Measurements from ENCODE around the gene TMEM39B.
A peak's percentile ranks its signal among the peaks of the same experiment; 100 is the strongest.

TMEM39B gene

DNA sequence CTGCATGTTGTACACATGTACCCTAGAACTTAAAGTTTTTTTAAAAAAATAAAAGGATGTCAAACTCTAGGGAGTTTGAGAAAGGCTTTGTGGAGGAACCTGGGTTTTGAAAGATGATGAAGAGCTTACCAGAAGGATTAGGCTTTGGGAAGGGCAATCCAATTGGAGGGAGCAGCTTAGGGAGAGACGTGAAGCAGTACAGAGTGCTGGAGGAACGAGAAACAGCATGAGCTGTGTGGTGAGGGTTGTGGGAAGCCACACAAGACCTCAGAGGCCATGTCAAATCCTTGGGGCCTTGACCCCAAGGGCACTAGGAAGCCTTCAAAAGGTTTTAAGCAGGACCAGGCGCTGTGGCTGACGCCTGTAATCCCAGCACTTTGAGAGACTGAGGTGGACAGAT, 26.7 kb downstream of the TMEM39B start:
- in situ Hi-C loops (cut with MboI; ENCODE audit: low pct_unique_long_range_greater_than_20kb, low sequenced_read_pairs, unreplicated experiment) = no loop called here
- TF ChIP-seq, protein P1, sequence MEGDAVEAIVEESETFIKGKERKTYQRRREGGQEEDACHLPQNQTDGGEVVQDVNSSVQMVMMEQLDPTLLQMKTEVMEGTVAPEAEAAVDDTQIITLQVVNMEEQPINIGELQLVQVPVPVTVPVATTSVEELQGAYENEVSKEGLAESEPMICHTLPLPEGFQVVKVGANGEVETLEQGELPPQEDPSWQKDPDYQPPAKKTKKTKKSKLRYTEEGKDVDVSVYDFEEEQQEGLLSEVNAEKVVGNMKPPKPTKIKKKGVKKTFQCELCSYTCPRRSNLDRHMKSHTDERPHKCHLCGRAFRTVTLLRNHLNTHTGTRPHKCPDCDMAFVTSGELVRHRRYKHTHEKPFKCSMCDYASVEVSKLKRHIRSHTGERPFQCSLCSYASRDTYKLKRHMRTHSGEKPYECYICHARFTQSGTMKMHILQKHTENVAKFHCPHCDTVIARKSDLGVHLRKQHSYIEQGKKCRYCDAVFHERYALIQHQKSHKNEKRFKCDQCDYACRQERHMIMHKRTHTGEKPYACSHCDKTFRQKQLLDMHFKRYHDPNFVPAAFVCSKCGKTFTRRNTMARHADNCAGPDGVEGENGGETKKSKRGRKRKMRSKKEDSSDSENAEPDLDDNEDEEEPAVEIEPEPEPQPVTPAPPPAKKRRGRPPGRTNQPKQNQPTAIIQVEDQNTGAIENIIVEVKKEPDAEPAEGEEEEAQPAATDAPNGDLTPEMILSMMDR (IDR thresholded peaks at IDR 0.05; ENCODE audit: extremely low read depth, insufficient read depth, missing control alignments) = no peak
- DNase-seq (ENCODE audit: low spot score) = peak; percentile 2

DNA sequence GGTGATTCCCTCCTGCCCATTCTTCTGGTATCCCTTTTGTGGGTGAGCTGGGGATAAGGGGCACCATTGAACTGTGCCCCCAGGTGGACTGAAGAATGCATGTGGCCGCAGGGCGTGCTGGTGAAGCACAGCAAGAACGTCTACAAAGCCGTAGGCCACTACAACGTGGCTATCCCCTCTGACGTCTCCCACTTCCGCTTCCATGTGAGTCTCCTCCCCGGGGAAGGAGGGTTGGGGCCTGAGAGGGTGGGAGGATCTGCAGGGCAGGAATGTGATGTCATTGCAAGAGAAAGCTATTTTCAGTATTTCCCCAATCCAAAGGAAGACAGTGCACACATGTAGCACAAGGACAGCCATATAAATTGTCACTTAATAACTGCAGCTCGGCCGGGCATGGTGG, 27.6 kb downstream of the TMEM39B start:
- no peak for DNase-seq (ENCODE audit: low spot score)
- TF ChIP-seq, protein P1 (IDR thresholded peaks at IDR 0.05; ENCODE audit: extremely low read depth, insufficient read depth, missing control alignments) = no peak
- in situ Hi-C loops (cut with MboI; ENCODE audit: low pct_unique_long_range_greater_than_20kb, low sequenced_read_pairs, unreplicated experiment) = no loop called here

DNA sequence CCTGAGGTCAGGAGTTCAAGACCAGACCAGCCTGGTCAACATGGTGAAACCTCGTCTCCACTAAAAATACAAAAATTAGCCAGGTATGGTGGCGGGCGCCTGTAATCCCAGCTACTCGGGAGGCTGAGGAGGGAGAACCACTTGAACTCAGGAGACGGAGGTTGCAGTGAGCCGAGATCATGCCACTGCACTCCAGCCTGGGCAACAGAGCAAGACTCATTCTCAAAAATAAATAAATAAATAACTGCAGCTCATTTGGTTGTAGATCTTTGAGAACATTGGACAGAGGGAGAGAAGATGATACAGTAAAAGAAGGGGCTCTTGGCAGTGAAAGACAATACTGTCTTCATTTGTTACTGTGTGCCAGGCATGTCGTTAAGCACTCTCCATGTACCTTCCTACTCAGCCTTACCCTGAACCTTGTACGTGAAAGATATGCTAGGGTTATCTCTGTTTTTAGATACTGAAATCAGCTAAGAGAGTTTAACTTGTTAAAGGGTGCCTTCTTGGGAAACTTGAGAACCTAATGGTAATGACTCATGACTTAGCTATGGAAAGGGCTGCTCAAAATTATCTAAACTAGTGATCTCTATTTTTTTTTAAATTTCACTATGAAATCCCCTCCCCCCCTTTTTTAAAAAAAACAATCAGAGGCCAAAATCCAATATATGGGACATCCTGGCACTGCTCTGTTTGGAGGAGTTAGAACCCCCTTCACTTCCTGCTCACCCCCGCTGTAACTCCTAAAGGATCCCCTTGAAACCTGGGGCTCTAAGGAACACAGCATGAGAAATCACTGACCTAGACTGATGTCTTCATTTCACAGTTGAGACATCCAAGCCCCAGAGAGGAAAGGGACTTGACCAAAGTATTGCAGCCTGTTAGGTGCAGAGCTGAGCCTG, 28.3 kb downstream of the TMEM39B start:
- no peak for DNase-seq (ENCODE audit: low spot score)
- in situ Hi-C loops (cut with MboI; ENCODE audit: low pct_unique_long_range_greater_than_20kb, low sequenced_read_pairs, unreplicated experiment) = no loop called here
- TF ChIP-seq, protein P1 (IDR thresholded peaks at IDR 0.05; ENCODE audit: extremely low read depth, insufficient read depth, missing control alignments) = no peak

DNA sequence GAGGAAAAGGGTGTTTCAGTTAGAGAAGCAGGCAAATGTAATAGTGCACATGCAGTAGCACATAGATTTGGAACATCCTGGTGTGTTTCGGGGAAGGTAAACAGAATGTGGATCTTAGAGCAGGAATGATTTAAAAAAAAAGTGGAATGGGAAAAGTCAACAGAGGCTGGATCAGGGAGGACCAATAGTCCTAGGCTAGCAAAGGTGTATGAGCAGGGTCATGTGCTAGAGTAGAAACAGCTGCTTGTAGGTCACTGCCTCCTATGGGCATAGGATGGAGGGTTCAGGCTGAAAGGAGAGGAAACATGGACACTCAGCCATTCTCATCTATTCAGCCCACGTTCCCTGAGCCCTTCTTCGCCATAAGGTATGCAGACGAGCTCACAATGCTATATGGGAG, 31.4 kb downstream of the TMEM39B start:
- DNase-seq (ENCODE audit: low spot score) = no peak
- in situ Hi-C loops (cut with MboI; ENCODE audit: low pct_unique_long_range_greater_than_20kb, low sequenced_read_pairs, unreplicated experiment) = no loop called here

DNA sequence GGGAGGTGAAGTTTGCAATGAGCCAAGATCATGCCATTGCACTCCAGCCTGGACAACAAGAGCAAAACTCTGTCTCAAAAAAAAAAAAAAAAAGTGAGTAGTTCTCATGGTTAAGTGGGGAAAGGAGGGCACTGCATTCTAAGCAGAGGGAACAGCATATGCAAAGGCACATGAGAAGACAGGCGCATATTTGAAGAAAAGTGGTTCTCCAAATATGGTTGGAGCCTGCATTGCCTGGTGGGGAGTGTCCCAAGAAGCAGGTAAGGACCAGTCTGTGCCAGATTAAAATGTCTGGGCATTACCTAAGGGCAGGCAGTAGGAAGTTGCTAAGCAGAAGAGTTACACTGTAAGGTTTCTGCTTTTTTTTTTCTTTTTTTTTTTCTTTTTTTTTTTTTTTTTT, 32.6 kb downstream of the TMEM39B start:
- DNase-seq (ENCODE audit: low spot score) = no peak
- in situ Hi-C loops (cut with MboI; ENCODE audit: low pct_unique_long_range_greater_than_20kb, low sequenced_read_pairs, unreplicated experiment) = no loop called here
- TF ChIP-seq, protein P1 (IDR thresholded peaks at IDR 0.05; ENCODE audit: extremely low read depth, insufficient read depth, missing control alignments) = no peak

More for the DNA sequence above, 31.4 kb downstream of the TMEM39B start:
- TF ChIP-seq, protein P1 (IDR thresholded peaks at IDR 0.05; ENCODE audit: extremely low read depth, insufficient read depth, missing control alignments) = no peak

DNA sequence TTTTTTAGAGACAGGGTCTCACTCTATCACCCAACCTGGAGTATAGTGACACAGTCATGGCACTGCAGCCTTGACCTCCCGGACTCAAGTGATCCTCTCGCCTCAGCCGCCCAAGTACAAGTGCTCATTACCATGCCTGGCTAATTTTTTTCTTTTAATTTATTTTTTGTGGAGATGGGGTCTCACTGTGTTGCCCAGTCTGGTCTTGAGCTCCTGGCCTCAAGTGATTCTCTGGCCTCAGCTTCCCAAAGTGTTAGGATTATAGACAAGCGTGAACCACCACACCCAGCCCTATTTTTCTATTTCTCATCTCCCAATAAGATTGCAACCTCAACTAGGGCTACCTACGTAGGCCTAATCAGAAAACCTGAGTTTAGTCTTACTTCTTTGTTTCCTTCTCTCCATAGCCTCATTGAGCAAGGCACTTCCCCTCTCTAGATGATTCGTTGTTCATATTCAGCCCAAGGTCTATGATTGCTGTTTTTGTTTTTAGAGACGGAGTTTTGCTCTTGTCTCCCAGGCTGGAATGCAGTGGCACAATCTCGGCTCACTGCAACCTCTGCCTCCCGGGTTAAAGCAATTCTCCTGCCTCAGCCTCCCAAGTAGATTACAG, 34.0 kb downstream of the TMEM39B start:
- TF ChIP-seq, protein P1 (IDR thresholded peaks at IDR 0.05; ENCODE audit: extremely low read depth, insufficient read depth, missing control alignments) = no peak
- no peak for DNase-seq (ENCODE audit: low spot score)
- in situ Hi-C loops (cut with MboI; ENCODE audit: low pct_unique_long_range_greater_than_20kb, low sequenced_read_pairs, unreplicated experiment) = no loop called here
